A673 (cell line): ENCODE measurements around the gene ZNF324. TPM values are rescaled to one million over a fixed set of nuclear protein-coding genes. Genes with fewer than 3 reads are reported as not detected.

Experiments used
- BruUV-seq: library from RNA; stranded (reverse); fragments of 400-500 nt; replicated peaks from 2 replicates; lab custom pipeline; 2021; lab: Mats Ljungman, UMichigan
- CTCF ChIA-PET: fragments of 300-600 bp; sonication (Branson Sonifier 250); formaldehyde crosslinking; loops from one replicate; lab custom pipeline; 2022; ENCODE audit warnings: antibody characterized with exemption; lab: Charles Lee
- POLR2A ChIA-PET: fragments of 300-600 bp; sonication (Branson Sonifier 250); formaldehyde crosslinking; loops from one replicate; lab custom pipeline; 2022; ENCODE audit warnings: antibody characterized with exemption; ENCODE audit not compliant: low non-redundant PET; lab: Charles Lee
- DNase-seq: peaks from one replicate; pipeline ENCODE4 v3.0.0-alpha.2; 2015; ENCODE audit warnings: low spot score
- H3K27ac ChIP-seq: fragments of 200-600 bp; sonication (generic); 2 replicates; pipeline ENCODE4 v1.5.1; 2016; ENCODE audit warnings: mixed run types, low read depth, mild to moderate bottlenecking, mixed read lengths, antibody characterized with exemption, low read length; ENCODE audit not compliant: poor library complexity, severe bottlenecking
- H3K27me3 ChIP-seq: fragments of 200-600 bp; sonication (generic); replicated peaks from 2 replicates; pipeline ENCODE4 v1.6.1; 2017; ENCODE audit warnings: mixed run types, low read depth, mild to moderate bottlenecking, mixed read lengths, antibody characterized with exemption, low read length; ENCODE audit not compliant: insufficient read depth, poor library complexity
- H3K36me3 ChIP-seq: fragments of 200-600 bp; sonication (generic); 2 replicates; pipeline ENCODE4 v1.6.1; 2016; ENCODE audit warnings: mixed run types, mild to moderate bottlenecking, mixed read lengths, antibody characterized with exemption, low read length; ENCODE audit not compliant: insufficient read depth, poor library complexity, severe bottlenecking
- H3K4me1 ChIP-seq: fragments of 200-600 bp; sonication (generic); 2 replicates; pipeline ENCODE4 v1.6.1; 2017; ENCODE audit warnings: mixed run types, mild to moderate bottlenecking, mixed read lengths, antibody characterized with exemption, low read length; ENCODE audit not compliant: insufficient read depth, poor library complexity, severe bottlenecking
- H3K4me3 ChIP-seq: fragments of 200-600 bp; sonication (generic); 2 replicates; pipeline ENCODE4 v1.5.1; 2016; ENCODE audit warnings: low read depth, mixed run types, mild to moderate bottlenecking, mixed read lengths, low read length; ENCODE audit not compliant: poor library complexity, severe bottlenecking
- H3K9me3 ChIP-seq: fragments of 200-600 bp; sonication (generic); 2 replicates; pipeline ENCODE4 v1.6.1; 2016; ENCODE audit warnings: mixed run types, low read depth, mild to moderate bottlenecking, mixed read lengths, antibody characterized with exemption, low read length; ENCODE audit not compliant: poor library complexity, severe bottlenecking
- EZH2 ChIP-seq: fragments of 200-600 bp; sonication (generic); IDR thresholded peaks from 2 replicates; pipeline ENCODE4 v1.6.1; 2017; ENCODE audit warnings: borderline replicate concordance, low read depth, mild to moderate bottlenecking, mixed read lengths, antibody characterized with exemption, low read length; ENCODE audit not compliant: poor library complexity, severe bottlenecking
- intact Hi-C: fragments of 100-400 bp; cut with micrococcal nuclease; formaldehyde crosslinking; loops from one replicate; pipeline ENCODE4 v1.10.0; 2022; ENCODE audit not compliant: unreplicated experiment
- total RNA-seq: library from RNA; stranded (reverse); gene quantifications from 2 replicates; pipeline ENCODE4 v1.2.3, GENCODE V29; 2021
- TF ChIP-seq, protein P1 (sequence below): fragments of 300-800, 200-600 bp; sonication (generic); conservative IDR thresholded peaks from 2 replicates; pipeline ENCODE4 v1.5.1; 2017; ENCODE audit warnings: low read depth, mild to moderate bottlenecking, antibody characterized with exemption, low read length, moderate library complexity, mixed read lengths

Gene ZNF324
- total RNA-seq, 1 experiment from 2014 or later, result 12.7 TPM

- ChIA-PET CTCF (no interaction called here), POLR2A (interaction anchor here (0.6 kb wide), 1 partner anchor 33 kb away, joined by 6 read pairs; no protein-coding TSS in a partner anchor)
- no TSS peak for BruUV-seq
- DNase-seq, result no peak
- no peak overlapping the region for H3K4me3 ChIP-seq
- no peaks in the 10 kb centered on the region for H3K27me3 ChIP-seq
- H3K36me3 ChIP-seq, result peaks cover 4% of the 10 kb centered on the region
- TF ChIP-seq, protein P1, sequence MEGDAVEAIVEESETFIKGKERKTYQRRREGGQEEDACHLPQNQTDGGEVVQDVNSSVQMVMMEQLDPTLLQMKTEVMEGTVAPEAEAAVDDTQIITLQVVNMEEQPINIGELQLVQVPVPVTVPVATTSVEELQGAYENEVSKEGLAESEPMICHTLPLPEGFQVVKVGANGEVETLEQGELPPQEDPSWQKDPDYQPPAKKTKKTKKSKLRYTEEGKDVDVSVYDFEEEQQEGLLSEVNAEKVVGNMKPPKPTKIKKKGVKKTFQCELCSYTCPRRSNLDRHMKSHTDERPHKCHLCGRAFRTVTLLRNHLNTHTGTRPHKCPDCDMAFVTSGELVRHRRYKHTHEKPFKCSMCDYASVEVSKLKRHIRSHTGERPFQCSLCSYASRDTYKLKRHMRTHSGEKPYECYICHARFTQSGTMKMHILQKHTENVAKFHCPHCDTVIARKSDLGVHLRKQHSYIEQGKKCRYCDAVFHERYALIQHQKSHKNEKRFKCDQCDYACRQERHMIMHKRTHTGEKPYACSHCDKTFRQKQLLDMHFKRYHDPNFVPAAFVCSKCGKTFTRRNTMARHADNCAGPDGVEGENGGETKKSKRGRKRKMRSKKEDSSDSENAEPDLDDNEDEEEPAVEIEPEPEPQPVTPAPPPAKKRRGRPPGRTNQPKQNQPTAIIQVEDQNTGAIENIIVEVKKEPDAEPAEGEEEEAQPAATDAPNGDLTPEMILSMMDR, result no peak
- TF ChIP-seq EZH2, result no peak
- no peak overlapping the region for H3K27ac ChIP-seq
- H3K4me1 ChIP-seq, result peaks cover 12% of the 10 kb centered on the region
- no peaks in the 10 kb centered on the region for H3K9me3 ChIP-seq
- intact Hi-C loops, result no loop called here
Observed at GRCh38 chr19:58521651-58522050, 54.8 kb downstream of the ZNF324 start.

GRCh38 chr19:58522709-58523108 is 55.8 kb downstream of the ZNF324 start:
- no TSS peak for BruUV-seq
- Histone ChIP-seq H3K4me1 (peaks cover 8% of the 10 kb centered on the region), H3K4me3 (no peak overlapping the region), H3K27ac (no peak overlapping the region), H3K36me3 (no peaks in the 10 kb centered on the region), H3K27me3 (no peaks in the 10 kb centered on the region), H3K9me3 (no peaks in the 10 kb centered on the region)
- CTCF ChIA-PET, result no interaction called here
- DNase-seq, result no peak
- POLR2A ChIA-PET, result interaction anchor here (0.7 kb wide), 1 partner anchor 50 kb away, joined by 18 read pairs; no protein-coding TSS in a partner anchor
- TF ChIP-seq, protein P1, result no peak
- TF ChIP-seq EZH2, result no peak
- intact Hi-C loops, result no loop called here

Other genes starting within 250 kb of the ZNF324 start
- gene ZNF544, start 238.2 kb upstream of the ZNF324 start, total RNA-seq, result 44.8 and 50.5 TPM in 2 replicates
- gene ZNF8, start 188.1 kb upstream of the ZNF324 start, total RNA-seq, result 11.9 and 12.5 TPM in 2 replicates
- 57.8 and 77.1 TPM in 2 replicates for gene ERVK3-1, start 161.7 kb upstream of the ZNF324 start, total RNA-seq
- gene ZSCAN22, start 140.1 kb upstream of the ZNF324 start, total RNA-seq, result 3.2 and 4.2 TPM in 2 replicates
- gene A1BG, start 113.6 kb upstream of the ZNF324 start, total RNA-seq, result 15.2 and 18.2 TPM in 2 replicates
- 2.6 and 3.4 TPM in 2 replicates for gene ZNF497, start 104.3 kb upstream of the ZNF324 start, total RNA-seq
- gene ZNF837, start 86.0 kb upstream of the ZNF324 start, total RNA-seq, result 1.3 and 1.8 TPM in 2 replicates
- 1,249 and 1,257 TPM in 2 replicates for gene RPS5, start 79.8 kb upstream of the ZNF324 start, total RNA-seq
- gene RNF225, start 71.4 kb upstream of the ZNF324 start, total RNA-seq, result 0.60 and 0.74 TPM in 2 replicates
- gene ZNF584, start 58.4 kb upstream of the ZNF324 start, total RNA-seq, result 20.9 and 21.6 TPM in 2 replicates
- 9.1 and 9.2 TPM in 2 replicates for gene ZNF132, start 26.9 kb upstream of the ZNF324 start, total RNA-seq
- gene ZNF324B, start 15.5 kb upstream of the ZNF324 start, total RNA-seq, result 6.8 and 7.9 TPM in 2 replicates
- gene ZNF446, start 9.3 kb downstream of the ZNF324 start, total RNA-seq, result 7.7 and 11.8 TPM in 2 replicates
- 24.1 and 24.9 TPM in 2 replicates for gene SLC27A5, start 44.9 kb downstream of the ZNF324 start, total RNA-seq
- 24.3 and 25.0 TPM in 2 replicates for gene ZBTB45, start 52.7 kb downstream of the ZNF324 start, total RNA-seq
- 985 and 1,038 TPM in 2 replicates for gene TRIM28, start 77.0 kb downstream of the ZNF324 start, total RNA-seq
- 57.6 and 69.8 TPM in 2 replicates for gene CHMP2A, start 88.0 kb downstream of the ZNF324 start, total RNA-seq
- gene UBE2M, start 91.5 kb downstream of the ZNF324 start, total RNA-seq, result 182 and 185 TPM in 2 replicates
- 18.2 and 20.3 TPM in 2 replicates for gene MZF1, start 106.3 kb downstream of the ZNF324 start, total RNA-seq